GM12892 (cell line): ENCODE measurements around the gene FLII.
A peak's percentile ranks its signal among the peaks of the same experiment; 100 is the strongest.

Experiments
- DNase-seq: peaks from one replicate; pipeline ENCODE4 v3.0.0; 2011; ENCODE audit not compliant: insufficient read length
- FAIRE-seq: peaks from 2 replicates; lab custom pipeline; 2011; peaks lifted over from hg19 to GRCh38; lab: Jason Lieb, UNC
- POLR2A ChIP-seq: IDR thresholded peaks from 2 replicates; pipeline ENCODE4 v1.6.1; 2011; ENCODE audit warnings: low read depth, low read length, control low read depth
- POLR2AphosphoS5 ChIP-seq: IDR thresholded peaks from 2 replicates; pipeline ENCODE4 v1.6.1; 2011; ENCODE audit warnings: low read depth, low read length, control low read depth
- TAF1 ChIP-seq: IDR thresholded peaks from 2 replicates; pipeline ENCODE4 v1.6.1; 2011; ENCODE audit warnings: low read depth, mild to moderate bottlenecking, control low read depth, low read length, borderline replicate concordance

FLII gene

GRCh38 chr17:18270046-18270931, 11.8 kb upstream of the FLII start:
- TF ChIP-seq POLR2AphosphoS5 (no peak), POLR2A (no peak), TAF1 (no peak)
- FAIRE-seq, result no peak

GRCh38 chr17:18267927-18268711, 9.6 kb upstream of the FLII start:
- FAIRE-seq, result no peak

More at GRCh38 chr17:18270046-18270931, 11.8 kb upstream of the FLII start:
- DNase-seq, result no peak

GRCh38 chr17:18267366-18267765, 8.8 kb upstream of the FLII start:
- TF ChIP-seq TAF1, result no peak
- no peak for TF ChIP-seq POLR2A
- no peak for TF ChIP-seq POLR2AphosphoS5
- DNase-seq (no peak), FAIRE-seq (no peak)

More at GRCh38 chr17:18267927-18268711, 9.6 kb upstream of the FLII start:
- TF ChIP-seq POLR2AphosphoS5 (no peak), TAF1 (no peak), POLR2A (no peak)
- DNase-seq, result no peak

- DNase-seq (no peak), FAIRE-seq (no peak)
- TF ChIP-seq POLR2AphosphoS5, result no peak
- no peak for TF ChIP-seq POLR2A
- TF ChIP-seq TAF1, result no peak
These were observed 5.5 kb upstream of the FLII start for GRCh38 chr17:18263885-18264682.

GRCh38 chr17:18262641-18263040, 4.1 kb upstream of the FLII start:
- DNase-seq (no peak), FAIRE-seq (no peak)
- TF ChIP-seq TAF1, result no peak
- TF ChIP-seq POLR2A, result no peak
- no peak for TF ChIP-seq POLR2AphosphoS5

GRCh38 chr17:18262111-18262510, 3.6 kb upstream of the FLII start:
- no peak for TF ChIP-seq TAF1
- no peak for TF ChIP-seq POLR2AphosphoS5
- no peak for TF ChIP-seq POLR2A
- DNase-seq, result no peak
- no peak for FAIRE-seq

- FAIRE-seq (no peak), DNase-seq (no peak)
- TF ChIP-seq POLR2A (no peak), TAF1 (no peak), POLR2AphosphoS5 (no peak)
These were observed 3.1 kb upstream of the FLII start for GRCh38 chr17:18261659-18262058.

GRCh38 chr17:18261146-18261515, 2.6 kb upstream of the FLII start:
- TF ChIP-seq POLR2A (no peak), TAF1 (no peak), POLR2AphosphoS5 (no peak)
- FAIRE-seq (peak; percentile 74), DNase-seq (peak; percentile 65)

DNA sequence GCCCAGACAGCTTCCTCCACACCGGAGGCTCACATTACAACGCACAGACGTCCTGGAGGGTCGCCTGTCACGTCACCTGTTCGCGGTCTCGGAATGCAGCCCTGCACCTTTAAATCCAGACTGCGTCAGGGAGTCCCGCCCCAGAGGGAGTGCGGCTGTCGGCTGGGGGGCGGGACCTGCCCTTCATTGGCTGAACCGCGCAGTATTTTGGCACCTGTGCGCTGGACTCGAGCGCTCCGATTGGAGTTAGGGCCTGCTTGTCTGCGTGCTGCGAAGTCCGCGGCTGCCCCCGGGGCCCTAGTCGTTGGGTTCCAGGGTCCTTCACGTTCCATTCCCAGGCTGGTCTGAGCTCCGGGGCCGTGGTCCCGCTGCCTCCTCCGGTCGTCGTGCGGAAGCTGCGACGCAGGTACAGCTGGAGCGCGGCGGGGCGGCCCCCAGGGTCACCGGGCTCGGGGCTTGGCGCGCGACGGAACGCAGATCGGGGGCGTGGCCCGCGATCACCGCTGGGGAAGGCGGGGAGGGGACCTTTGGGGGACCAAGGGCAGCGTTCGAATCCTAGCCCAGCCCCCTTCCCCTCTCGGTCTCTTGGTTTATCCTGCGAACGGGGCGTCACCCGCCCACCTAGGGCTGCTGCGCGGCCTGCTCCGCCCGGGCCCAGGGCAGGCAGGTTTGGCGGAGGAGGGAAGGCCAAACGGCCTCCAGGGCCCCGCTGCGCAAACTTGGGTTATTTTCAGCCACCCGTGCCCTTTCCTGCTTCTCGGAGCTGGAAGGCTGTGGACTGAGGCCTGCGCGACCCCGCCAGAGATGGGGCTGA, 2.0 kb upstream of the FLII start, which contains the start of gene MIEF2:
Gene MIEF2 (plus strand): TSS at position 331 of the 814 bp plus-strand sequence. CDS start 2,059 bp downstream, outside the sequence.
- peak; percentile 99 for DNase-seq
- FAIRE-seq, result peak; percentile 96
- TF ChIP-seq POLR2AphosphoS5, result no peak
- no peak for TF ChIP-seq POLR2A
- no peak for TF ChIP-seq TAF1

DNA sequence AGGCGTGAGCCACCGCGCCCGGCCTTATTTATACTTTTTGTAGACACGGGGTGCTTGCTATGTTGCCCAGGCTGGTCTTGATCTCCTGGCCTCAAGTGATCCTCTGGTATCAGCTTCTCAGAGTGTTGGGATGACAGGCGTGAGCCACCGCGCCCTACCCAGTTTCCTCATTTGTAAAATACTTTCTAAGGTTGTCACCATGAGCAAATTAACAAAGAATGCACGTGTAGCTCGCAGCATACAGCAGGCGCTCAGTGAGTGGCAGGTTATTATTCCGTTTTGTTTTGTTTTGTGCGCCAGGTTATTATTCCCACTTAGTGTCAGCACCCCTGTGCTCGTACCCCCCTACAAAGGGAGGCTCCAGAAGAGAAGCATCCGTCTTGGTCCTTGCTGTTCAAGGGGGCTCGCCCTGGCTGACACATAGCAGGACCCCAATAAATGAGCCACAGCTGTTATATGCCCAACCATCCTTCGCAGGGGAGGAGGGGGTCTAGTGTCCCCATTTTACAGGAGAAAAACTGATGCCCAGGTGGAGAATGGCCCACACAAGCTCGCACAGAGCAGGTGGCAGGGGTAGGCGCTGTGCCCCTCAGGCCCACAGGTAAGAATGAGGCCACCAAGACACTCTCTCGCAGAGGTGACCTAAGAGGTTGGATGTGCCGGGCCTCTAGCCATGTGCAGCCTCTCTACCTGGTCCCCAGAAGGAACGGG, 1.2 kb upstream of the FLII start:
- no peak for FAIRE-seq
- DNase-seq, result no peak
- TF ChIP-seq POLR2AphosphoS5 (no peak), TAF1 (no peak), POLR2A (no peak)
